ENCODE measurements around the gene AUTS2.

AUTS2 gene

GRCh38 chr7:69837387-69838068 lies 239.3 kb downstream of the AUTS2 start:
- no peak overlapping the region for H3K4me3 ChIP-seq (ENCODE audit: low read depth, low read length)
- no peak for TF ChIP-seq CTCF (IDR thresholded peaks at IDR 0.05; ENCODE audit: low read depth, low read length)

GRCh38 chr7:69839782-69840181 lies 241.5 kb downstream of the AUTS2 start:
- TF ChIP-seq CTCF (IDR thresholded peaks at IDR 0.05; ENCODE audit: low read depth, low read length) = no peak
- H3K4me3 ChIP-seq (ENCODE audit: low read depth, low read length) = no peak overlapping the region

GRCh38 chr7:69840248-69840647 lies 242.0 kb downstream of the AUTS2 start:
- no peak overlapping the region for H3K4me3 ChIP-seq (ENCODE audit: low read depth, low read length)

GRCh38 chr7:69843653-69844052 lies 245.4 kb downstream of the AUTS2 start:
- no peak overlapping the region for H3K4me3 ChIP-seq (ENCODE audit: low read depth, low read length)
- TF ChIP-seq CTCF (IDR thresholded peaks at IDR 0.05; ENCODE audit: low read depth, low read length) = no peak

More at GRCh38 chr7:69840248-69840647, 242.0 kb downstream of the AUTS2 start:
- no peak for TF ChIP-seq CTCF (IDR thresholded peaks at IDR 0.05; ENCODE audit: low read depth, low read length)

GRCh38 chr7:69844264-69844868 lies 246.1 kb downstream of the AUTS2 start:
- no peak overlapping the region for H3K4me3 ChIP-seq (ENCODE audit: low read depth, low read length)
- TF ChIP-seq CTCF (IDR thresholded peaks at IDR 0.05; ENCODE audit: low read depth, low read length) = no peak

GRCh38 chr7:69845721-69846495 lies 247.6 kb downstream of the AUTS2 start:
- no peak overlapping the region for H3K4me3 ChIP-seq (ENCODE audit: low read depth, low read length)
- TF ChIP-seq CTCF (IDR thresholded peaks at IDR 0.05; ENCODE audit: low read depth, low read length) = no peak
